Measurements from ENCODE around the gene ABCE1. TPM values are rescaled to one million over a fixed set of nuclear protein-coding genes. Genes with fewer than 3 reads are reported as not detected.
A peak's percentile ranks its signal among the peaks of the same experiment; 100 is the strongest.

Gene ABCE1
- 159 and 171 TPM in 2 replicates for total RNA-seq (2014; rRNA removed; shearing (Covaris generic))

DNA sequence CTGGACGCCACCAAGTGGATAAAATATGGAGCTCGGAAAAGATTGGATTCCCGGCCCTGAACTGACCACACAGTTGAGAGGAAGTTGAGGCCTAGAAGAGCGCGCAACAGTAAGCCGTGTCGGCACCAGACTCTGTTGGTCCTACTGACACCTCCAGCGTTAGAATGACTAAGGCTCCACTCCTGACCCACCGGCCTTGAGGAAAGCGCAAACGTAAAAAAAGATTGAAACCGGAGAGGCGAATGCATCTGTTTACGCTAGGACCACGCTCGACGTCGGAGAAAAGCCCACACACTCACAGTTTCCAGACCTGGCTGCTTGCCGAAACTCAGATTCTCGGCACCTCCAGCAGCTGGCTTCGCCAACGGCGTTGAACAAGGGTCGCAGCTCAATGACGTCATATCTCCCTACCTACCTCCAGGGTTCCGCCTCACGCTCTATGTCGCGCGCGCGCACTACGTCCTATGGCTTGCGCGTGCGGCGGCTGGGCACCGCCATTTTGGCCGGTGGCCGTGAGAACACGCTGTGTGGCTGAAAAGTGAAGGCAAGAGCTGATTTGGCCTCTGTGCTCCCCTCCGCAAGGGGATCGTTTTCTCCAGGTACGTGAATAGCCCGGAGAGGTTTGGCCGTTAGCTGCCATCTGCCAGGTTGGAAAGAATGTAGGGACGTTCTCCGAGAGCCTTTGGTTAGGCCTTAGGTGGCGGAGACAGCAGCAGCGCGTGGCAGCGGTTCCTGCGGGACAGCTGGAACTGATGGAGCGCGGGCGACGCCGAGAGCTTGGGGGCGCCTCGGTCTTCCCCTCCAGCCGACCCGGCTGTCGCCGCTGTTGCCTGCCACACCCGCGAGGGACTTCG is at the start of gene ABCE1, which contains the start of gene ANAPC10:
TSS of gene ABCE1 (plus strand) at position 491 of the 854 bp plus-strand sequence. CDS start 6,102 bp downstream, outside the sequence.
TSS of gene ANAPC10 (minus strand) at position 376 of the 854 bp plus-strand sequence. CDS start 2,097 bp downstream, outside the sequence.
- DNase-seq (ENCODE audit: low read depth): peak; percentile 95

DNA sequence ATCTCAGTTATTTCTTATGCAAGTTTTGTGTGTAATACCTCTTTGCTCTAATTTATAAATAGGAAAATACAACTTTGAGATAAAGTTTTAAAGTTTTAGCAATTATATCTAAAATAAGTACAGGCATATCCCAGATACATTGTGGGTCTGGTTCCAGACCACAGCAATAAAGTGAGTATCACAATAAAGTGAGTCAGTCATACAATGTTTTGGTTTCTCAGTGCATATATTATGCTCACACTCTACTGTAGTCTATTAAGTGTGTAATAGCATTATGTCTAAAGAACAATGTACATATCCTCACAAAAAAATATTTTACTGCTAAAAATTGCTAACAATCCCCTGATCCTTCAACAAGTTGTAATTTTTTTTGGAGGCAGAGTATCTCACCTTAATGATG is 49.3 kb upstream of the ABCE1 start:
- DNase-seq (ENCODE audit: low read depth): no peak

DNA sequence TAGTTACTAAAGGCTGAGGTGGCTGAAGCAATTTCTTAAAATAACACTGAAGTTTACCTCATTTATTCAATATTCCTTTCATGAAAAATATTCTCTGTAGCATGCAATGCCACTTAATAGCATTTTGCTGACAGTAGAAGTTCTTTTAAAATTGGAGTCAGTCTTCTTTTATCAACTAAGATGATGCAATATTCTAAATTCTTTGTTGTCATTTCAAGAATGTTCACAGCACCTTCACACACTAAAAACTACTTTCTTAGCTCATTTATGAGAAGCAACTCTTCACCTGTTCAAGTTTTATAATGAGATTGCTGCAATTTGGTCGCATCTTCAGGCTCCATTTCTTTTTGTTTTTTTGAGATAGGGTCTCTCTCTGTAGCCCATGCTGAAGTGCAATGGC is 48.9 kb upstream of the ABCE1 start:
- DNase-seq (ENCODE audit: low read depth): no peak

DNA sequence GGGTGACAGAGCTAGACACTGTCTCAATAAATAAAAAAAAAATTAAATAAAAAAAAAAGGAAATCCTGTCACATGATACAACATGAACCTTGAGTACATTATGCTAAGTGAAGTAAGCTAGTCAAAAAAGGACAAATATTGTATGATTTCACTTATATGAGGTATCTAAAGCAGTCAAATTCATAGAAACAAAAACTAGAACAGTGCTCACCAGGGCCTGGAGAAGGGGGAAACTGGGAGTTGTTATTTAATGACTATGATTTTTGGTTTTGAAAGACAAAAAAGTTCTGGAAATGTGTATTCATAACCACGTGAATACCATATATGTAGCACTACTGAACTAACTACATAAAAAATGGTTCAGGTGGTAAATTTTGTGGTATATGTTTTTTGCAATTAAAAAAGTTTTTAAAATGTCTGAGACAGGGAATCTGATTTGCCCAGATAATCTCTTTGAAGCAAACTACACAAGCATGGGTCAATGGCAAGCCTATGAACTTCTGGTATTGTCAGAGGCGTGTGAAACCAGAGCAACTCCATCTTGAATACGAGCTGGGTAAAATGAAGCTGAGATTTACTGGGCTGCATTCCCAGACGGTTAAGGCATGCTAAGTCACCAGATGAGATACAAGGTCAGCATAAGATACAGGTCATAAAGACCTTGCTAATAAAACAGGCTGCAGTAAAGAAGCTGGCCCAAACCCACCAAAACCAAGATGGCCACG is 42.4 kb upstream of the ABCE1 start:
- no peak for DNase-seq (ENCODE audit: low read depth)

DNA sequence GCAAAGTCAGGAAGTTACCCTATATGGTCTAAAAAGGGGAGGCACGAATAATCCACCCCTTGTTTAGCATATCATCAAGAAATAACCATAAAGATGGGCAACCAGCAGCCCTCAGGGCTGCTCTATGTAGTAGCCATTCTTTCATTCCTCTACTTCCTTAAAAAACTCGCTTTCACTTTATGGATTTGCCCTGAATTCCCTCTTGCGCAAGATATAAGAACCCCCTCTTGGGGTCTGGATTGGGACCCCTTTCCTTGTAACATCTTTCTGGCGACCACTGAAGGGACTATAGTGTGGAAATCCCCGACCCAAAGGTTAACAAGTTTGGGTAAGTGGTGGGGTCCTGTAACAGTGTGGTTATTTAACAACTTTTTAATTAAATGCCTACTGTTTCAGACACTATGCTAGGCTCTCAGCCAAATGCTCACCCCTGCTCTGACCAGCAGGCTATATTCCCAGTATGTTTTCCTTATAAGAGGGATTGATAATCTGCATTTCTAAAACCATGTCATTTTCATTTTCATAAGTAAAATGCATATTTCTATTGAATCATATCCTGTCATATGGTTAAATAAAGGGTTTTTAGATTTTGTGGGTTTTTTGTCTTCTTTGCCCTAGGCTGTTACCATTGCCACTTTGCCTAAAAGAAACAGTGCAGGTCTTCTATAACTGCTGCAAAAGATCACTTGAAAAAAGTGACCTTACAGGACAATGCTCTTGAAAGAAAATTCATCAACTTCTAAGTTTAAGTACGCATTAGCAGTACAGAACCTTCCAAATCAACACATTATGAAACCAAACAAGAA is 41.6 kb upstream of the ABCE1 start:
- no peak for DNase-seq (ENCODE audit: low read depth)

DNA sequence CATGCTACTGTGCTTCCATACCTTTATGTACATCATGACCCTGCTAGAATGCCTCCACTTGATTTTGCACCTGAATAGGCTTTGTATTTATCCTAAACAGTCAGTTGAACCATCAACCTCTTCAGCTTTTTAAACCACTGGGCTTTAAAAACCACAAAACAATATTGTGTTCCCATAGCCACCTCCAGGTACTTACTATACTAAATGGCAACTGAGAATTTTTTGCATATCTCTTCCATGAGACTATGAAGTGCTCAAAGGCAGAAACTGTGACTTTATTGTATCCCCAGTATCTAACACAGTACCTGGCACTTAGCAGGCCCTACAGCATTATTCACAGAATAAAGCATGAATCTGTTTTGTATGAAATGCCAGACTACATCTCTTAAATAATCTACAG is 39.9 kb upstream of the ABCE1 start:
- DNase-seq (ENCODE audit: low read depth): no peak

DNA sequence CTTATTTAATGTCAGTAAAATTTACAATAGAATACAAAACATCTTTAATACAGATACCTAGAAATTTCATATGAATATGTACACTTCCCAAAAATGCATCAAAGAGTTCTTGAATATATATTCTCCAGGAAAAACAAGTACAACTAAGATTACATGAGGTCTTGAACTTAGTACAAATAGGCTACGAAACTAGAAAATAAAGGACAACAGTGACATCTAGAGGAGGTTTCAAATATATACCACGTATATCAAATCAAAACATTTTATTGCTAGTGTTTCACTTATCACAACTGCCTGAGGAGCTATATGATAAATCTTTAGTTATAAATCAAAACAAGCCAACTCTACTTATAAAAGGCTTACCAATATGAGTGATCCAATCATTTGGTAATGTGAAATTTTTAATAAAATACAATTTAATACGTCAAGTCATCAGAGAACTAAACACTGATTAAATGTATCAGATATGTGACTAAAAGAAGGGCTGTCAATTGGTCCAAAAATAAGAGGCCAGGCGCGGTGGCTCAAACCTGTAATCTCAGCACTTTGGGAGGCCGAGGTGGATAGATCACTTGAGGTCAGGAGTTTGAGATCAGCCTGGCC is 36.7 kb upstream of the ABCE1 start:
- no peak for DNase-seq (ENCODE audit: low read depth)

DNA sequence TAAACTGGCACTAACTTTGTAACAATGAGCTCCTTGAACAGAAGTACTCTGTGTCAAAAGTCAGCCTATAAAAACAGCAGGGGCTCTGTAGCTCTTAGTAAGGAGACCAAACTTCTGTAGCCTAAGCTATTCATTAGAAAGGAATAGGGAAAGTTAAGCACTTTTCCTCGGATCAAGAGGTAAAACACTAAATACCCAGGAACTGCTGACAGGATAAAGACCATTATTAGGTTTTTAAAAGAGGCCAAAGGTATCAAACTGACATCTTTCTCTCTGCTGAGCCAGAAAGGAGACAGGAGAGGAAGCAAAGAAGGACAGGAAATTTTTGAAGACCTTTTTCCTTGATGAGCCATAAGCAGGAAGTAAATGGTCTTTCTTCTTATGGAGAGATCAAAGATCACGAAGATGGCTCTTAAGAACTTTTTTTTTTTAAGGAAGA is 32.0 kb upstream of the ABCE1 start:
- DNase-seq (ENCODE audit: low read depth): no peak

DNA sequence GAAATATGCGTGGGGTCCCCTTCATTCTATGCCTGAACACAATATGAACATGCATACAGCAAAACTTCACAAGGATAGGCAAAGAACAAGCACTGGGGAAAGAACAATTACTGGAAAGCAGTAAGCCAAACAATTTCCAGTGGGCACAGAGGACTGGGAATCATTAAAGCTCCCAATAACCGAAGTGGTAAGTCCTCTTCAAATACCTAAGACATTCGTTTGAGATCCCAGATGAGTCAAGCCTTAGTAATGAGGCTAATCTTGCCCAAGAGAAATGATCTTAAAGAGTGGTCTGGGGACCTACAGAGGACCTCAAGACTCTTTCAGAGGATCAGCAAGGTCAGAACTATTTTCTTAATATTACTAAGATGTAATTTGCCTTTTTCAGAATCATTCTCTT is 28.8 kb upstream of the ABCE1 start:
- DNase-seq (ENCODE audit: low read depth): no peak

DNA sequence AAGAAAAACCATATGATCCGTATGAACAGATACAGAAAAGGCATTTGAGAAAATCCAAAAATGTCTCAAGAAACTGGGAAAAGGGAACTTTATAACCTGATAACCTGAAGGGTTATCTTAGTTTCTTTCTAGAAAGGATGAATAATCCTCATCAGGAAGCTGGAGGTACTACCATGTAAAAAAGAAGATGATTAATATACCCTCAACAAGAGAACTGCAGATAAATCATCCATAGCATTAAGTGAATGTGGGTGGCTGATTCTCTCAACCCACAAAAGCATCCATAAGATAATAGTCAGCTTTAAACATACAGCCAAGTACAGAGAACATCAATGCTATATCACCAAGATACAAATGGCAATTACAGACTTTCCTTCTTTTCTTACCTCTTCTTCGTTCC is 26.6 kb upstream of the ABCE1 start:
- no peak for DNase-seq (ENCODE audit: low read depth)

DNA sequence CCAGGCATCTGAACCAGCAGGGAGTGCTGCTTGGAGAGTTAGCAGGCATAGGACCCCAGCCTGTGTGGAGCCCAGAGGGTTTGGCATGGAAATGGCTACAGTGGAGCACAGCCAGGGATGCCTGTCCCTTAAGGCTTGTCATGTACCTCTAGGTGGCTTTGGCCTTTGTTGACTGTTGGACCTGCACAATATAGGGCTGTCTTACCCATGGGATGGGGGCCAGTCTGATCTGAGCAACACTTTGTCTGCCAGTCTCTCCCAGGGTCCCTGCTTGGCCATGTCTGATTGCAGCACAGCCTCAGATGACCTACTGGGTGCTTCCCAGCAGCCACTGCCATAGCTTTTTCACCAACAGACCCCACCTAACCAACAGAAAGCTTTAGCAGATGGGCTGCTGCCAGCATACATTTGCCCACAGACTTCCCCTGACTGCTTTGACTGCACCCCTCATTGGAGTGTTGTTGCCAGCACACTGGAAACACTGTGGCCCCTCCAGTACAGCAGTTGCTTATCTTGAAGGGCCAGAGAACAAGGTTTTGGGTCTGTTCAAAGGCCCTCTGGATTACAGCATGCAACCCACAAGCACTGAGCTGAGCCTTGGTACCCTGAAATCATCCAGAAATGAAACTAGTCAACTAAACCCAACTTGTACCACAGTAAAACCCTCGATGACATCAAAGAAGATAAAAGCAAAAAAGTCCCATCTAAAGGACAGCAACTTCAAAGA is 22.2 kb upstream of the ABCE1 start:
- DNase-seq (ENCODE audit: low read depth): no peak

DNA sequence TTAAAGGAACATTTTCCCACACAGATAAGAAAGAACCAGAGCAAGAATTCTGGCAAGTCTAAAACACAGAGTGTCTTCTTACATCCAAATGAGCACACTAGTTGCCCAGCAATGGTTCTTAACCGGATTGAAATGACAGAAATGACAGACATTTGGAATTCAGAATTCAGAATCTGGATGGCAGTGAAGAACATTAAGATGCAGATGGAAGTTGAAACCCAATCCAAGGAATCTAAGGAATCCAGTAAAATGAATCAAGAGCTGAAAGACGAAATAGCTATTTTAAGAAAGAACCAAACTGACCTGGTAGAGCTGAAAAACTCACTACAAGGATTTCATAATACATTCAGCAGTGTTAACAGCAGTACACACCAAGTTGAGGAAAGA is 21.6 kb upstream of the ABCE1 start:
- DNase-seq (ENCODE audit: low read depth): no peak

DNA sequence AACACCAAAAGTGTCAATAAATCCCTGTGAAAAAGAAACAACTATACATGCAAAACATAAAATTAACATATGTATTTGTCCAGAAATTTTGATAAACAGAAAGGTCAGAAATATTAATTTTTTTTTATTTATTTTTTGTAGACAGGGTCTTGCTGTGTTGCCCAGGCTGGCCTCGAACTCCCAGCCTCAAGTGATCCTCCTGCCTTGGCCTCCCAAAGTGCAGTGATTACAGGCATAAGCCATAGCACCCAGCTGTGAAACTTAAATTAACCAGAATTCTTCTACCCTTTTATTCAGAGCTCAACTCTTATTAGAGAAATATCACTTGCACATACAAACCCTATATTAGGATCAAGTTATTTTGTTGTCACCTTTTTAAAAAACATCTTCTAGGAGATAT is 16.4 kb upstream of the ABCE1 start:
- DNase-seq (ENCODE audit: low read depth): no peak

DNA sequence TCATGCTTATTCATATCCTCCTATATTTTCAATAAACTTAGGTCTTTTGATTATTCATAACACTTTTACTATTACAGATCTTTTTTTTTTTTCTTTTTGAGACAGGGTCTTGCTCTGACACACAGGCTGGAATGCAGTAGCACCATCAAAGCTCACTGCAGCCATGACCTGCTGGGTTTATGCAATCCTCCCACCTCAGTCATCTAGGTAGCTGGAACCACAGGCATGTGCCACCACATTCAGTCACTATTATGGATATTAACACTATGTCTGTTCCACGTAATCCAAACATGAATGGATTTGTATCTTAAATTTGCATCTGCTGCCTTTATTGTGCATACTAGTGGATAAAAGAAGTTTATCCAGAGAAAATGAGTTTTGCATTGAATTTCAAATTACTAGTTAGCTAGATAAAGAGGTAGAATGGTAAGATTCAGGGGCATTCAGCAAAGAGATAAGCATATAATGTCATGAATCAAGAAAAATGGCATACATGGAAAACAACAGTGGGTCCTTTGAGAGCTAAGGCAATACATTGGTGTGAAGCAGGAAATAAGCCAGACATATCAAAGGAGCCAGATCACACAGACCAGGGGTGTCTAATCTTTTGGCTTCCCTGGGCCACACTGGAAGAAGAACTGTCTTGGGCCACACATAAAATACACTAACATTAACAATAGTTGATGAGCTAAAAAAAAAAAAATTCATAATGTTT is 14.1 kb upstream of the ABCE1 start:
- DNase-seq (ENCODE audit: low read depth): peak; percentile 17

DNA sequence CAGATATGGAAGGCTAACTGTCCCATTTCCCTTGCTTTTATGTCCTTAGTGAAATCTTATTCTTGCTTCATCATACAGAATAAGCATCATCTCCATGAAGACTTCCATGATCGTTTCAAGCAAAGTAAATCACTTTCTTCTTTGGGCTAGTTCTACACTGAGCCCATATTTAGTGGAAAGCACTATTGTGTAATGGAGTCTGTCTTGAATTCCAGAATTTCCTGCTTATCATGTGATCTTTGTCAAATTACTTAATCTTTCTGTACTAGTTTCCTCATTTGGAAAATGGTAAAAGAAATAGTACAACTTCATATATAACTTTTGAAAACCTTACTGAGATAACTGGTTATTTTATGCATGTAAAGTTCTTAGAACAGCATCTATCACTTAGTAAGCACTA is 7.7 kb upstream of the ABCE1 start:
- no peak for DNase-seq (ENCODE audit: low read depth)

DNA sequence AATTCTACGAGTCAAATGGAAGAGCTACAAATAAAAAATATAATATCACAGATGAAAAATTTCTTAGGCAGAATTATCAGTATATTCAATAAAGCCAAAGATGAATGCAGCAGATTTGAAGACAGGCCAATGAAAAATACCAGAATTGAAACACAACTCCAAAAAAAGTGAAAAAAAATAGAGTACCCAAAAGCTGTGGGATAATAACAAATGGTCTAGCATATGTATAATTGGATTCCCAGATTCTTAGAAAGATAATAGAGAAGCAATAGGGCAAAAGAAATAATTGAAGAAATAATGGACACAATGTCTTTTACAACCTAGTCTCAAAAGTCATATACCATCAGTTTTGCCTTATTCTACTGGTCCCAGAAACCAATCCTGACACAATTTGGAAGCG is 4.5 kb upstream of the ABCE1 start:
- no peak for DNase-seq (ENCODE audit: low read depth)

DNA sequence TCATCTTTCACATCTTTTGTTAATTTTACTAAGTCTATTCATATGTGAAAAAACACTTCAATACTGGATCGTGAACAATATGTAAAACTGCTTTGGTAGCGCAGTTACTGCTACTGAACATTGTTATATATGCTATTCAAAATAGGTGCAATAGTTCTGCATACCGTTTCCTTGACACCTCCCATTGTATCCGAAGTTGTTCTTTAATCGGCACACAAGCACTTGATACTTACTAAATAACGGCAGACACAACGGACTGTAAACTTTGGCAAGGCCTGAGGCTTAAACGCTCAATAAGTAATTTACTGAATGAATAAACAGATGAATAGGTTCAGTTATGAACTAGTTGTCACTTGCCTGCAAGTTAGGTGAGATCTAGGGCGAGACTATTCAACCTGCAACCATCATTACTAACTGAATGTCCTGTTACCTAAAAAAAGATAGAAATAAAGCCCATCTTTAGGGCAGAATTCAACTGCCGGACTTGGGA is 735 bp upstream of the ABCE1 start:
- DNase-seq (ENCODE audit: low read depth): no peak

DNA sequence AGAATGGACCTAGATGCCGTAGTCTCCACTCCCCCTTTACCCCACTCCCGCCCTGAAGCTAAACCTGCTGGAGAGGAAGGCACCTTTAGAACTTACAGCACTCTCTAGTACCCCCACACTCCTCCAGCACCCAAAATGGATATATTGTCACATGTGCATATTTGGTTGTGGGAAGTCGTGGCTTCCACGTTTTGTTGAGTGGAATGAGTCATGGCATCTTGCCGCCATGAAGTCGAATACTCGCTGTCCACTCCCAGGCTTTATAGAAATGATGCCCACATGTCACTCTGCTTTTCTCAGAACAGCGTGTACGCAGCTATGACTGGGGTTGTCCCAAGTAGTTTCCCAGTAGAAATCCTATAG is 545 bp downstream of the ABCE1 start:
- peak; percentile 51 for DNase-seq (ENCODE audit: low read depth)

DNA sequence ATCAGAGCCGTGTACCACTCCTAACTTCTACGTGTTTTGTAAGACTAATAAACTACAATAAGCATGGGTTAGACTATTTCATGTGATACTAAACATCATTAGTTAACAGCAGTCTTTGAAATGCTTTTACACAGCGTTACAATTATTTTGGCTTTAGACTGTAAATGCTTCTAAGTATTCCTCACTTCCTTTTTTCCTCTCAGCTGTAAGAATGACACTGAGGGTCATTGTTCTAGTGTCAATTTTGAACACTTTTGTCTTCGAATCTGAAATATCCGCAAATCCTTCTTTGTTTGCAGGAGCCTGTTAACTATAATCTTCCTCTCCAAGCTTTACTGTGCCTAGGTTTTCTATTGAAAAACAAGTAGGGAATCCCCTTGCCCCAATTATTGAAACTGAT is 1.5 kb downstream of the ABCE1 start:
- DNase-seq (ENCODE audit: low read depth): no peak

DNA sequence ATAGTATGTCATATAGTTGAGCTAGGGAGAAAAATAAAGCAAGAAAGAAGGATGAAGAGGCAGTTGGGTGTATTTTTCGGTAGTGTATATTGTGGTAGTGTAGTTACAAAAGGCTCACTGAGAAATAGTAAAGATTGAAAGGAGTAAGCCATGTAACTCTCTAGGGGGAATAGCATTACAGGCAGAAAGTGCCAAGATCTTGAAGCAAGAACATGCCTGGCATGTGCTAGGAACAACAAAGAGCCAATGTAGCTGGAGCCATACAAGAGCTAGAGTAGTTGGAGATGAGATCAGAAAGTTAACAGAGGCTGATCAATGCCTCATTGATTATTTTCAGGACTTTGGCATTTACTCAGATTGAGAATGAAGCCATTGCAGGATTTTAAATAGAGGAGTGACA is 3.0 kb downstream of the ABCE1 start:
- DNase-seq (ENCODE audit: low read depth): no peak
